Tibial artery (tissue), 4 donors: ENCODE measurements around the gene SEPTIN14.

Experiments used
- DNase-seq, 2 donors: peaks; one replicate each; pipeline ENCODE4 v3.0.0-alpha.2; 2019
- H3K27ac ChIP-seq, 2 donors: fragments of 200-600 bp; sonication (generic) in 1 of 2; 1 replicate in 1 of 2; 2 replicates in 1 of 2; pipeline ENCODE4 v1.5.1; 2018 to 2019; ENCODE audit warnings: mild to moderate bottlenecking in 1 of 2
- H3K27me3 ChIP-seq, 2 donors: fragments of 200-600 bp; sonication (generic) in 1 of 2; one replicate each; pipeline versions ENCODE4 v1.5.1 to v1.6.0; 2016 to 2019
- H3K36me3 ChIP-seq, 3 donors: fragments of 200-600 bp; sonication (generic) in 2 of 3; one replicate each; pipeline ENCODE4 v1.5.1; 2016 to 2019; ENCODE audit warnings: mild to moderate bottlenecking in 2 of 3
- H3K4me1 ChIP-seq, 4 donors: fragments of 200-600 bp; sonication (generic) in 2 of 4; 1 replicate in 3 of 4; 2 replicates in 1 of 4; pipeline ENCODE4 v1.5.1; 2016 to 2019
- H3K4me3 ChIP-seq, 2 donors: fragments of 200-600 bp; sonication (generic) in 1 of 2; 1 replicate in 1 of 2; 2 replicates in 1 of 2; pipeline ENCODE4 v1.5.1; 2018 to 2019; ENCODE audit warnings: mild to moderate bottlenecking in 2 of 2
- H3K9me3 ChIP-seq, 3 donors: fragments of 200-600 bp; sonication (generic) in 1 of 3; one replicate each; pipeline ENCODE4 v1.5.1; 2016 to 2019
- intact Hi-C: fragments of 100-400 bp; cut with DNase I; formaldehyde crosslinking; loops from one replicate; pipeline ENCODE4 v1.15.0; 2023; ENCODE audit warnings: low total_unique reads
- TF ChIP-seq, protein P1 (sequence below), 2 experiments: fragments of 200-600 bp in 1 of 2; fragments of 450-650 bp in 1 of 2; IDR thresholded peaks; one replicate each; pipeline ENCODE4 v1.5.1; 2017 to 2019; ENCODE audit warnings: antibody characterized with exemption in 2 of 2, mild to moderate bottlenecking in 1 of 2, moderate library complexity in 1 of 2

Gene SEPTIN14

DNA sequence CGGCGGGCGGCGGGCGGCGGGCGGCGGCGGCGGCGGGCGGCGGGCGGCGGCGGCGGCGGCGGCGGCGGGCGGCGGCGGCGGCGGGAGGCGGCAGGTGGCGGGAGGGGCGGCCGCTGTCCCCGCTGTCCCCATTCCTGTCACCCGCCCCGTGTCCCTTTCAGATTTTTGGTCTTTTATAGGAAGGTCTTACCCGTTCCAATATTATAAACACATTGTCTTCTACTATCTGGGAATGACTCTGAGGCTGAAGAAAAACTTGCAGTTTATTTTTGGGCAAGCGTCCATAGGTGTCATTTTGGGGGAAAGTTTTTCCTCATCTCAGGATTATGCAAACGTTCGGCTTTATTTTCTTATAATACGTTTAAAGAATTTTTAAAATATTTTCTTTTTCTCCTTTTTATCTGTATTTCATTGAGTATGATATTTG lies 25.3 kb upstream of the SEPTIN14 start:
- Histone ChIP-seq H3K9me3 (no peaks in the 10 kb centered on the region), H3K27ac (peak overlapping the region; percentile 51 to 72), H3K36me3 (no peaks in the 10 kb centered on the region), H3K4me3 (peak overlapping the region; percentile 62 to 82), H3K27me3 (no peaks in the 10 kb centered on the region), H3K4me1 (peaks cover 0 to 5% (median 2%) of the 10 kb centered on the region in 4 donors)
- TF ChIP-seq, protein P1, sequence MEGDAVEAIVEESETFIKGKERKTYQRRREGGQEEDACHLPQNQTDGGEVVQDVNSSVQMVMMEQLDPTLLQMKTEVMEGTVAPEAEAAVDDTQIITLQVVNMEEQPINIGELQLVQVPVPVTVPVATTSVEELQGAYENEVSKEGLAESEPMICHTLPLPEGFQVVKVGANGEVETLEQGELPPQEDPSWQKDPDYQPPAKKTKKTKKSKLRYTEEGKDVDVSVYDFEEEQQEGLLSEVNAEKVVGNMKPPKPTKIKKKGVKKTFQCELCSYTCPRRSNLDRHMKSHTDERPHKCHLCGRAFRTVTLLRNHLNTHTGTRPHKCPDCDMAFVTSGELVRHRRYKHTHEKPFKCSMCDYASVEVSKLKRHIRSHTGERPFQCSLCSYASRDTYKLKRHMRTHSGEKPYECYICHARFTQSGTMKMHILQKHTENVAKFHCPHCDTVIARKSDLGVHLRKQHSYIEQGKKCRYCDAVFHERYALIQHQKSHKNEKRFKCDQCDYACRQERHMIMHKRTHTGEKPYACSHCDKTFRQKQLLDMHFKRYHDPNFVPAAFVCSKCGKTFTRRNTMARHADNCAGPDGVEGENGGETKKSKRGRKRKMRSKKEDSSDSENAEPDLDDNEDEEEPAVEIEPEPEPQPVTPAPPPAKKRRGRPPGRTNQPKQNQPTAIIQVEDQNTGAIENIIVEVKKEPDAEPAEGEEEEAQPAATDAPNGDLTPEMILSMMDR (IDR thresholded peaks at IDR 0.05): no peak
- intact Hi-C loops: loop anchor here (5.0 to 10.0 kb wide), 3 partner anchors 77 to 523 kb away; partner anchors contain the start of genes CCT6A, LANCL2, NIPSNAP2 and PSPH
- DNase-seq: no peak

DNA sequence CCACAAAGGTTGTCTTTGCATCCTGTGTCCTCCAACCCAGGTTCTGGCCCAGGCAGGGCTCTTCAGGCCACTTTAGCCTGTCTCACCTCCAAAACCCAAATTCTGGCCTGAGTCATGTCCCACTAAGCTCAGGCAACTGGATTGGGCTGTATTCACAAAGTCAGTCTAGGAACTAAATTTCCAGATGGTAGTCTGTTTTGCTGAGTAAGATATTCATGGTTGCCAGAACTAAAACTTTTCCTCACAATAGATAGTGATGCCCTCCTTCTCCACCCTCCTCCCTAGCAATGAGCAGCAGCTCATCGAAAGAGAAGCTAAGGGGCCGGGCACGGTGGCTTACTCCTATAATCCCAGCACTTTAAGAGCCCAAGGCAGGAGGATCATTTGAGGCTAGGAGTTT lies 21.8 kb upstream of the SEPTIN14 start:
- H3K27me3 ChIP-seq: no peaks in the 10 kb centered on the region
- intact Hi-C loops: loop anchor here (10.0 kb wide), 2 partner anchors 80 to 520 kb away; partner anchors contain the start of genes LANCL2 and NIPSNAP2
- peaks cover 0 to 5% (median 2%) of the 10 kb centered on the region in 4 donors for H3K4me1 ChIP-seq
- H3K9me3 ChIP-seq: no peaks in the 10 kb centered on the region
- no peaks in the 10 kb centered on the region for H3K36me3 ChIP-seq
- DNase-seq: no peak
- H3K4me3 ChIP-seq: no peak overlapping the region
- no peak overlapping the region for H3K27ac ChIP-seq
- TF ChIP-seq, protein P1 (IDR thresholded peaks at IDR 0.05): no peak

DNA sequence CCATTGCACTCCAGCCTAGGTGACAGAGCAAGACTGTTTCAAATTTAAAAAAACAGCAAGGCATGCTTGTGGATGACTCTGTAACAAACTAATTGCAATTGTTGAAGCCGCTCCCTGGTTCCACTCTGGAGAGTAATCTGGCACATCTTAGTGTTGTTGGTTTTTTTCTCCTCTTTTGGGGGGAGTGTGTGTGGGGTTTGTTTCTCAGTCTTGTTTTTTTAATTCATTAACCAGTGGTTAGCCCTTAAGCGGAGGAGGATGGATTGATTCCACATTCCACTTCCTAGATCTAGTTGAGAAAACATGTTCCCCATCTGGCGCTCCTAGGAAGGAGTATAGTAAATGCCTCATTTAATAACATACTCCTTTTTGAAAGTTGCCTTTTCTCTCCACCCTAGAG lies 16.1 kb upstream of the SEPTIN14 start:
- intact Hi-C loops: no loop called here
- H3K36me3 ChIP-seq: no peaks in the 10 kb centered on the region
- H3K27ac ChIP-seq: no peak overlapping the region
- H3K27me3 ChIP-seq: no peaks in the 10 kb centered on the region
- H3K9me3 ChIP-seq: no peaks in the 10 kb centered on the region
- no peak overlapping the region for H3K4me3 ChIP-seq
- TF ChIP-seq, protein P1 (IDR thresholded peaks at IDR 0.05): no peak
- DNase-seq: no peak
- no peaks in the 10 kb centered on the region for H3K4me1 ChIP-seq

DNA sequence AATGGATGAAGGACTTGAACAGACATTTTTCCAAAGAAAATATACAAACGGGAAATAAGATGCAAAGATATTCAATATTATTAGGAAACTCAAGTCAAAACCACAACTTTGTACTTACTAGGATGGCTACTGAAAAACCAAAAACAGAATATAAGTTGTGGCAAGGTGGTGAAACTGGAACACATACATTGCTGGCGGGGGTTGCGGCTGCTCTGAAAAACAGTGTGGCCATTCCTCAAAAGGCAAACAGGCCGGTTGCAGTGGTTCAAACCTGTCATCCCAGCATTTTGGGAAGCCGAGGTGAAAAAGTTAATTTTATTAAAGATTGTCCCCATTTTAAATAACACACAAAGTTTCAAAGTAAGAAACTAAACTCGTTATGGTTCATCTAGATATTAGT lies 14.8 kb upstream of the SEPTIN14 start:
- Histone ChIP-seq H3K27ac (no peak overlapping the region), H3K9me3 (no peaks in the 10 kb centered on the region), H3K27me3 (no peaks in the 10 kb centered on the region), H3K36me3 (no peaks in the 10 kb centered on the region), H3K4me1 (no peaks in the 10 kb centered on the region), H3K4me3 (no peak overlapping the region)
- intact Hi-C loops: no loop called here
- TF ChIP-seq, protein P1 (IDR thresholded peaks at IDR 0.05): no peak
- DNase-seq: no peak

DNA sequence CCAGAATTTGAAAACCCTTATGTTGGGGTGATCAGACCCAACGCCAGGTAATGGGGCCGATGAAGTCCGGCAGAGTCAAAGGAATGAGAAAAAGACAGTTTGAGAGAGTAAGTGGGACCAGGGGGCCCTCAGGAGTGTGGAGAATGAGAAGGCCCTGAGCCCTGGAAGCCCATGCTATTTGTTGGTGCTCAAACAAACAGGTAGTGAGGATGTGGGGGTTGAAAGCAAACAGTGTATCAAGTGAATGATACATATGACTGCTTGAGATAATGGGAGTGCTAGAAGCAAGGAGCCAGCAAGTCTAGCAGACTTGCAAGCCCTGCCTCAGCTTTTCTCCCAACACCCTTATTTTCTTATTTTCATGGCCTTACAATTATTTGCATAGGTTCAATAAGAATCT lies 11.2 kb upstream of the SEPTIN14 start:
- H3K36me3 ChIP-seq: no peaks in the 10 kb centered on the region
- no peaks in the 10 kb centered on the region for H3K4me1 ChIP-seq
- TF ChIP-seq, protein P1 (IDR thresholded peaks at IDR 0.05): no peak
- no peak for DNase-seq
- no peaks in the 10 kb centered on the region for H3K27me3 ChIP-seq
- H3K4me3 ChIP-seq: no peak overlapping the region
- no peaks in the 10 kb centered on the region for H3K9me3 ChIP-seq
- intact Hi-C loops: no loop called here
- H3K27ac ChIP-seq: no peak overlapping the region
